ENCODE data around the gene THBS1.

DNA sequence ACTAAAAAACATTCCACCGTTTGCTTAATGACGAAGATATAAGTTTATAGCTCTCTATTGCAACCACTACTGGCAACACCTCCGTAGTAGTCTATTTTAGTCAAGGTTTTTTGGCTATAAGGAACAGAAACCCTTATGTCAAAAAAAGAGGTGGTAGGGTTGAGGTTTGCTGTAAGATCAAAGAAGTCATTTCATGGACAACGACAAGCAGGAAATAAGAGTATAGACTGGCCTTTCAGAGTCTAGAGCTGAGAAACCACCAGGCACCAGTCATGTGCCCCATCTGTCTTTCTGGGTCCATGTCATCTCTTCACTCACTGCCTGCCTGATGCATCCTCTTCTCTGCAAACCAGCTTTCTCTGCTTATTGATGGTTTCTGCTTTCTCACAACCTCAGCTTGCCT lies 42.7 kb downstream of the THBS1 start:
- TF ChIP-seq GATA3 (IDR thresholded peaks at IDR 0.05; ENCODE audit: low read depth, low read length) (no peak), GATA2 (IDR thresholded peaks at IDR 0.05; ENCODE audit: low read depth, low read length) (no peak)
